Lung (tissue), 12 donors: ENCODE data around the gene TMEM117. TPM values are rescaled to one million over a fixed set of nuclear protein-coding genes. Genes with fewer than 3 reads are reported as not detected.

Experiments
- ATAC-seq: fragments of 200-7000 bp; cut with Tn5 transposase; one replicate; pipeline ENCODE4 v1.9.1; 2020; ENCODE audit warnings: moderate number of reproducible peaks; ENCODE audit not compliant: insufficient read depth, low FRiP score
- DNase-seq, 3 donors: peaks; one replicate each; pipeline ENCODE4 v3.0.0-alpha.2; 2013 to 2017
- H3K27ac ChIP-seq, 2 donors: one replicate each; pipeline ENCODE4 v1.5.1; 2013; ENCODE audit warnings: mild to moderate bottlenecking in 2 of 2, moderate library complexity in 2 of 2, control low read depth in 1 of 2, inconsistent platforms in 1 of 2, low read depth in 1 of 2, low read length in 1 of 2
- H3K27me3 ChIP-seq, 3 donors: one replicate each; pipeline ENCODE4 v1.5.1; 2013; ENCODE audit warnings: low read length in 2 of 3; ENCODE audit not compliant: control insufficient read depth in 3 of 3, insufficient read depth in 3 of 3
- H3K36me3 ChIP-seq, 4 donors: one replicate each; pipeline ENCODE4 v1.5.1; 2013; ENCODE audit warnings: low read length in 4 of 4, mild to moderate bottlenecking in 1 of 4, moderate library complexity in 1 of 4; ENCODE audit not compliant: control insufficient read depth in 4 of 4, insufficient read depth in 4 of 4
- H3K4me1 ChIP-seq, 5 donors: one replicate each; pipeline ENCODE4 v1.5.1; 2013; ENCODE audit warnings: low read length in 5 of 5, mild to moderate bottlenecking in 2 of 5, moderate library complexity in 1 of 5; ENCODE audit not compliant: control insufficient read depth in 5 of 5, insufficient read depth in 5 of 5
- H3K4me3 ChIP-seq: one replicate; pipeline ENCODE4 v1.5.1; 2013; ENCODE audit warnings: mild to moderate bottlenecking, control low read depth, moderate library complexity
- H3K9ac ChIP-seq, 2 donors: one replicate each; pipeline ENCODE4 v1.5.1; 2013; ENCODE audit warnings: low read length in 2 of 2, control low read depth in 1 of 2; ENCODE audit not compliant: insufficient read depth in 1 of 2
- H3K9me3 ChIP-seq, 4 donors: one replicate each; pipeline ENCODE4 v1.5.1; 2013; ENCODE audit warnings: low read length in 3 of 4, mild to moderate bottlenecking in 1 of 4, moderate library complexity in 1 of 4; ENCODE audit not compliant: control insufficient read depth in 4 of 4, insufficient read depth in 3 of 4
- CTCF ChIP-seq: IDR thresholded peaks from 2 replicates; pipeline ENCODE4 v1.5.1; 2012; ENCODE audit warnings: mild to moderate bottlenecking; ENCODE audit errors: control extremely low read depth, extremely low read depth
- WGBS, 2 donors: extraction: QIAGEN DNeasy Blood & Tissue Kit; methylation state at CpG; one replicate each; pipeline ENCODE4 v1.1.7; 2013; 5-methylcytosine and 5-hydroxymethylcytosine counted together
- polyA plus RNA-seq, 2 donors: library from polyadenylated mRNA; stranded (reverse); fragments of 200-250 nt; gene quantifications; one replicate each; pipeline ENCODE4 v1.2.1, GENCODE V29; 2013
- total RNA-seq, 2 donors: library from RNA; depleted of rRNA in 1 of 2; stranded (reverse); fragments of >200 nt in 1 of 2; gene quantifications; one replicate each; pipeline ENCODE4 v1.2.1, GENCODE V29; 2014 to 2021
- donor health status: control.
- donor health status: control.
- donor health status: Bipolar disorder and iron deficiency.
- donor health status: healthy.
- donor health status: DM: yes; HTN: yes; CAD: no.

Gene TMEM117
- total and polyA plus RNA-seq, 4 donors = 1.2 to 6.1 (median 2.3) TPM

- Histone ChIP-seq H3K9me3 (no peaks in the 10 kb centered on the region), H3K27ac (peak within 1 kb of the TSS; percentile 94 to 97), H3K27me3 (peaks cover 0 to 13% (median 0%) of the 10 kb centered on the region in 3 donors), H3K36me3 (peaks cover 0 to under 1% (median 0%) of the 10 kb centered on the region in 4 donors), H3K9ac (peak within 1 kb of the TSS; percentile 67 to 91), H3K4me3 (peak within 1 kb of the TSS; percentile 99), H3K4me1 (peaks cover 0 to 18% (median 0%) of the 10 kb centered on the region in 5 donors)
- no peak for TF ChIP-seq CTCF
- WGBS, 2 donors = 0% methylated on average over 64 to 89 of the region's 89 CpGs
- ATAC-seq (peak; percentile 100), DNase-seq (peak; percentile 92 to 94 (median 94))
Measured at GRCh38 chr12:43805860-43806736, 29.8 kb upstream of the TMEM117 start, which contains the start of gene TWF1. Gene TWF1, minus strand, starts transcription at chr12:43806317. Its CDS starts 72 bp downstream, at chr12:43806245.

GRCh38 chr12:43806737-43807072, 29.2 kb upstream of the TMEM117 start:
- Histone ChIP-seq H3K36me3 (no peaks in the 10 kb centered on the region), H3K27me3 (peaks cover 0 to 18% (median 0%) of the 10 kb centered on the region in 3 donors), H3K27ac (peak overlapping the region in 1 of 2 donors; percentile 94), H3K9me3 (no peaks in the 10 kb centered on the region), H3K9ac (peak overlapping the region; percentile 67 to 91), H3K4me1 (peaks cover 0 to 18% (median 0%) of the 10 kb centered on the region in 5 donors), H3K4me3 (no peak overlapping the region)
- no peak for DNase-seq
- no peak for ATAC-seq
- no peak for TF ChIP-seq CTCF
- 2 to 5% methylated on average over 3 of the region's 3 CpGs for WGBS, 2 donors

- Histone ChIP-seq H3K27me3 (peaks cover 0 to 18% (median 2%) of the 10 kb centered on the region in 3 donors), H3K36me3 (no peaks in the 10 kb centered on the region), H3K9me3 (no peaks in the 10 kb centered on the region), H3K4me3 (no peak overlapping the region), H3K9ac (no peak overlapping the region), H3K4me1 (peaks cover 0 to 18% (median 0%) of the 10 kb centered on the region in 5 donors), H3K27ac (no peak overlapping the region)
- DNase-seq (peak in 1 of 3 donors; percentile 4), ATAC-seq (no peak)
- TF ChIP-seq CTCF = no peak
- 33 to 75% methylated on average over 3 of the region's 3 CpGs for WGBS, 2 donors
Measured at GRCh38 chr12:43807386-43807785, 28.5 kb upstream of the TMEM117 start.
